ENCODE data around the gene CHAF1A.

- TF ChIP-seq CTCF (IDR thresholded peaks at IDR 0.05) (no peak), POLR2A (IDR thresholded peaks at IDR 0.05) (no peak)
Observed at GRCh38 chr19:4409123-4409933, 6.9 kb downstream of the CHAF1A start.
